Measurements from ENCODE around the gene ARHGEF40. TPM values are rescaled to one million over a fixed set of nuclear protein-coding genes. Genes with fewer than 3 reads are reported as not detected.

The ARHGEF40 gene
- total RNA-seq, 1 donor from 2014 or later = 21.3 TPM

DNA sequence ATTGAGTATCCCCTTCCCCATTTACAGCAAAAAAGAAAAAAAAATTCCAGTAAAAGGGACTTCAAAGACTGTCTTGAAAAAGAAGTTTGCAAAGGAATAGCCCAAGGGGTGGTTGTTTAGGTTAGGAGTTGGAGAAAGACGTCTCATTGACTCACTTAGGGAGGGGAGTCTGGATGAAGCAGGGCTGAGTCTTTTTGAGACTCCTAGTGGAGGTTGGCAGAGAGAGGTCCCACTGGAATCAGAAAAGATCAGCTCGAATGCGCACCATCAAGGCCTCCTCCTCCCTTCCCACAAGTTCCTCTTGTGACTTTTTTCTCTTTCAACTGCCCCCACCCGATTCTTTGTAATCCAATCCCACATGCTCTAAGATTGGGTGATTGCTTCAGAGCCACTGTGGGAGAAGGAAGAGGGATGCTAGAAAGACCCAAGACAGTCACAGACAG, 1.9 kb downstream of the ARHGEF40 start:
- Histone ChIP-seq H3K36me3 (peaks cover 43% of the 10 kb centered on the region), H3K27me3 (ENCODE audit: low read depth) (no peaks in the 10 kb centered on the region), H3K9me3 (replicated peaks) (no peaks in the 10 kb centered on the region), H3K4me1 (peaks cover 46% of the 10 kb centered on the region), H3K4me3 (peak overlapping the region; percentile 88), H3K27ac (replicated peaks) (peak overlapping the region; percentile 95)
- no peak for TF ChIP-seq CTCF (IDR thresholded peaks at IDR 0.05; ENCODE audit: borderline replicate concordance)
- DNase-seq = no peak
- intact Hi-C loops (cut with micrococcal nuclease) = no loop called here

DNA sequence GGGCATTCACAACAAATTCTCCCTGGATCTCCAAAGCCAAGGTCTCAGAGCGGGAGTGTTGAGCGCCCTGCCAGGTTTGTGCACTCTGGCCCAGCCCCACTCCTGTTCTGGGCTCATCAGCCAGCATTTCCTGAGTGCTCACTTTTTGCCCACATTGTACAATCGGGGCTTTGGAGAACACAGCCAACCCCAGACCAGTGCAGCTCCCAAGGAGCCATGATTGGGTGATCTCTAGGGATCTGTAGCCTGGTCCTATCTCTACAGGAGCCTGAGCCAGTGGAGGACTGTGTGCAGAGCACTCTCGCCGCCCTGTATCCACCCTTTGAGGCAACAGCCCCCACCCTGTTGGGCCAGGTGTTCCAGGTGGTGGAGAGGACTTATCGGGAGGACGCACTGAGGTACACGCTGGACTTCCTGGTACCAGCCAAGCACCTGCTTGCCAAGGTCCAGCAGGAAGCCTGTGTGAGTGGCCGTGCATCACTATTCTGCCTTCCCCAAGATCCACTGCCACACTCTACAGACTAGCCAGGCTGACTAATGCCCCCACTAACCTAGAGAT, 2.8 kb downstream of the ARHGEF40 start:
- intact Hi-C loops (cut with micrococcal nuclease) = no loop called here
- Histone ChIP-seq H3K27ac (replicated peaks) (peak overlapping the region; percentile 95), H3K4me3 (no peak overlapping the region), H3K27me3 (ENCODE audit: low read depth) (no peaks in the 10 kb centered on the region), H3K4me1 (peaks cover 46% of the 10 kb centered on the region), H3K9me3 (replicated peaks) (no peaks in the 10 kb centered on the region), H3K36me3 (peaks cover 51% of the 10 kb centered on the region)
- DNase-seq = no peak
- no peak for TF ChIP-seq CTCF (IDR thresholded peaks at IDR 0.05; ENCODE audit: borderline replicate concordance)

DNA sequence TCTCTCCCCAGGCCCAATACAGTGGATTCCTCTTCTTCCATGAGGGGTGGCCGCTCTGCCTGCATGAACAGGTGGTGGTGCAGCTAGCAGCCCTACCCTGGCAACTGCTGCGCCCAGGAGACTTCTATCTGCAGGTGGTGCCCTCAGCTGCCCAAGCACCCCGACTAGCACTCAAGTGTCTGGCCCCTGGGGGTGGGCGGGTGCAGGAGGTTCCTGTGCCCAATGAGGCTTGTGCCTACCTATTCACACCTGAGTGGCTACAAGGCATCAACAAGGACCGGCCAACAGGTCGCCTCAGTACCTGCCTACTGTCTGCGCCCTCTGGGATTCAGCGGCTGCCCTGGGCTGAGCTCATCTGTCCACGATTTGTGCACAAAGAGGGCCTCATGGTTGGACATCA, 3.8 kb downstream of the ARHGEF40 start:
- Histone ChIP-seq H3K27me3 (ENCODE audit: low read depth) (no peaks in the 10 kb centered on the region), H3K27ac (replicated peaks) (no peak overlapping the region), H3K9me3 (replicated peaks) (no peaks in the 10 kb centered on the region), H3K4me1 (peaks cover 41% of the 10 kb centered on the region), H3K4me3 (no peak overlapping the region), H3K36me3 (peaks cover 61% of the 10 kb centered on the region)
- intact Hi-C loops (cut with micrococcal nuclease) = no loop called here
- DNase-seq = no peak
- no peak for TF ChIP-seq CTCF (IDR thresholded peaks at IDR 0.05; ENCODE audit: borderline replicate concordance)

DNA sequence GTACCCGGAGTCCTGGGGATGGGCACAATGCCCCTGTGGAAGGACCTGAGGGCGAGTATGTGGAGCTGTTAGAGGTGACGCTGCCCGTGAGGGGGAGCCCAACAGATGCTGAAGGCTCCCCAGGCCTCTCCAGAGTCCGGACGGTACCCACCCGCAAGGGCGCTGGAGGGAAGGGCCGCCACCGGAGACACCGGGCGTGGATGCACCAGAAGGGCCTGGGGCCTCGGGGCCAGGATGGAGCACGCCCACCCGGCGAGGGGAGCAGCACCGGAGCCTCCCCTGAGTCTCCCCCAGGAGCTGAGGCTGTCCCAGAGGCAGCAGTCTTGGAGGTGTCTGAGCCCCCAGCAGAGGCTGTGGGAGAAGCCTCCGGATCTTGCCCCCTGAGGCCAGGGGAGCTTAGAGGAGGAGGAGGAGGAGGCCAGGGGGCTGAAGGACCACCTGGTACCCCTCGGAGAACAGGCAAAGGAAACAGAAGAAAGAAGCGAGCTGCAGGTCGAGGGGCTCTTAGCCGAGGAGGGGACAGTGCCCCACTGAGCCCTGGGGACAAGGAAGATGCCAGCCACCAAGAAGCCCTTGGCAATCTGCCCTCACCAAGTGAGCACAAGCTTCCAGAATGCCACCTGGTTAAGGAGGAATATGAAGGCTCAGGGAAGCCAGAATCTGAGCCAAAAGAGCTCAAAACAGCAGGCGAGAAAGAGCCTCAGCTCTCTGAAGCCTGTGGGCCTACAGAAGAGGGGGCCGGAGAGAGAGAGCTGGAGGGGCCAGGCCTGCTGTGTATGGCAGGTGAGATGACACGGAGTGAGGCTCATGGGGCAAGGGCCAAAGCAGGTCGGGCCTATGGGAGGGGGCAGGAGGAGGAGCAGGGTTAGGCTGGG, 4.5 kb downstream of the ARHGEF40 start:
- H3K27me3 ChIP-seq (ENCODE audit: low read depth) = no peaks in the 10 kb centered on the region
- DNase-seq = no peak
- intact Hi-C loops (cut with micrococcal nuclease) = no loop called here
- peaks cover 68% of the 10 kb centered on the region for H3K36me3 ChIP-seq
- no peaks in the 10 kb centered on the region for H3K9me3 ChIP-seq (replicated peaks)
- H3K4me3 ChIP-seq = no peak overlapping the region
- H3K4me1 ChIP-seq = peaks cover 34% of the 10 kb centered on the region
- no peak overlapping the region for H3K27ac ChIP-seq (replicated peaks)
- TF ChIP-seq CTCF (IDR thresholded peaks at IDR 0.05; ENCODE audit: borderline replicate concordance) = no peak

DNA sequence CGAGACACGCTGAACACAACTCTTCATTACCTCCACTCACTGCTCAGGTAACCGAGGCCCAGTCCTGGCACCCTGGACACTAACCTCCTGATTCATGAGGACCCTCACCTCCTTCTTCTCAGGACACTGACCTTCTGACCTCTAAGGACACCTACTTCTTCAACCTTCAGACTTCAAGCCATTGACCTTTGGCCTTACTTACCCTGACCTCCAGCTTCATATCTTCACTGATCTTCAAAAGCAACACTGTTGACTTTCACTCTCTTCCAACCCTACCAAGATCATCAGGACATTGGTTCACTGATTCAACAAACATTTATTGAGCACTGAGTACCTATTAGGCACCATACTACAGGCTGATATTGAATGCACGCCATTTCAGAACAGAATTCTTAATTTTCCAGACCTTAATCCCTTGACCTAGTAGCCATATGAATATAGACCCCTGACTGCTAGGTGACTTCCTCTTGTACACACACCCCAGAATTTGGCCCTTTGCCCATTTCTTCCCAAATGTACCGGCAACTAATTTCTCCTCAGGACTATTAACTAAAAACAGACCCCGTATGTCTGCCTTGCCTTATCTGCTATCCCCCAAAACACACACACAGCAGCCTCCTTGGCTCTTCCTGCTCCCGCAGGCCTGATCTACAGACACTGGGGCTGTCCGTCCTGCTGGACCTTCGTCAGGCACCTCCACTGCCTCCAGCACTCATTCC, 5.8 kb downstream of the ARHGEF40 start:
- Histone ChIP-seq H3K4me3 (no peak overlapping the region), H3K27me3 (ENCODE audit: low read depth) (no peaks in the 10 kb centered on the region), H3K27ac (replicated peaks) (no peak overlapping the region), H3K4me1 (peaks cover 22% of the 10 kb centered on the region), H3K9me3 (replicated peaks) (no peaks in the 10 kb centered on the region), H3K36me3 (peaks cover 81% of the 10 kb centered on the region)
- no peak for TF ChIP-seq CTCF (IDR thresholded peaks at IDR 0.05; ENCODE audit: borderline replicate concordance)
- intact Hi-C loops (cut with micrococcal nuclease) = no loop called here
- no peak for DNase-seq

Measured in left ventricle myocardium inferior (tissue), 1 donor.